IgD-negative memory B cell (primary cell): Measurements from ENCODE around the gene COL27A1. TPM values are rescaled to one million over a fixed set of nuclear protein-coding genes. Genes with fewer than 3 reads are reported as not detected.

Experiments used
- H3K27ac Mint-ChIP-seq, 3 donors: one replicate each; pipeline ENCODE4 v1.8.0; 2020 to 2022; ENCODE audit warnings: mild to moderate bottlenecking in 3 of 3, mixed read lengths in 3 of 3, moderate library complexity in 1 of 3
- H3K27me3 Mint-ChIP-seq: one replicate; pipeline ENCODE4 v1.8.0; 2021; ENCODE audit warnings: mixed read lengths
- H3K36me3 Mint-ChIP-seq: one replicate; pipeline ENCODE4 v1.8.0; 2020; ENCODE audit warnings: mild to moderate bottlenecking, mixed read lengths
- H3K4me1 Mint-ChIP-seq, 3 donors: one replicate each; pipeline ENCODE4 v1.8.0; 2020 to 2022; ENCODE audit warnings: mixed read lengths in 3 of 3, mild to moderate bottlenecking in 1 of 3
- H3K4me3 Mint-ChIP-seq, 4 donors: one replicate each; pipeline ENCODE4 v1.8.0; 2020 to 2022; ENCODE audit warnings: mild to moderate bottlenecking in 4 of 4, mixed read lengths in 4 of 4, moderate library complexity in 3 of 4
- H3K9me3 Mint-ChIP-seq, 3 donors: one replicate each; pipeline ENCODE4 v1.8.0; 2020 to 2021; ENCODE audit warnings: mixed read lengths in 3 of 3, mild to moderate bottlenecking in 1 of 3
- polyA plus RNA-seq: library from polyadenylated mRNA; unstranded; fragments of 300-500 nt; fragmentation: Illumina TruSeq; gene quantifications from one replicate; pipeline ENCODE4 v1.2.3, GENCODE V29; 2021

Gene COL27A1
- polyA plus RNA-seq, 1 donor from 2014 or later = not detected

- H3K36me3 Mint-ChIP-seq = peaks cover 1% of the 10 kb centered on the region
- H3K9me3 Mint-ChIP-seq = no peaks in the 10 kb centered on the region
- peaks cover 9% of the 10 kb centered on the region for H3K27me3 Mint-ChIP-seq
- H3K4me1 Mint-ChIP-seq = no peaks in the 10 kb centered on the region
- no peak overlapping the region for H3K4me3 Mint-ChIP-seq
- H3K27ac Mint-ChIP-seq = no peak overlapping the region
These were observed 10.2 kb downstream of the COL27A1 start for GRCh38 chr9:114165407-114166102.

GRCh38 chr9:114166103-114166470 lies 10.8 kb downstream of the COL27A1 start:
- no peak overlapping the region for H3K4me3 Mint-ChIP-seq
- no peaks in the 10 kb centered on the region for H3K4me1 Mint-ChIP-seq
- H3K27me3 Mint-ChIP-seq = peaks cover 9% of the 10 kb centered on the region
- H3K27ac Mint-ChIP-seq = no peak overlapping the region
- no peaks in the 10 kb centered on the region for H3K36me3 Mint-ChIP-seq
- H3K9me3 Mint-ChIP-seq = no peaks in the 10 kb centered on the region

- no peaks in the 10 kb centered on the region for H3K36me3 Mint-ChIP-seq
- H3K9me3 Mint-ChIP-seq = no peaks in the 10 kb centered on the region
- H3K27ac Mint-ChIP-seq = no peak overlapping the region
- H3K4me1 Mint-ChIP-seq = no peaks in the 10 kb centered on the region
- H3K27me3 Mint-ChIP-seq = peaks cover 9% of the 10 kb centered on the region
- H3K4me3 Mint-ChIP-seq = no peak overlapping the region
These were observed 11.6 kb downstream of the COL27A1 start for GRCh38 chr9:114166614-114167572.

- Mint-ChIP-seq H3K27me3 (peaks cover 7% of the 10 kb centered on the region), H3K27ac (no peak overlapping the region), H3K9me3 (no peaks in the 10 kb centered on the region), H3K4me1 (no peaks in the 10 kb centered on the region), H3K36me3 (no peaks in the 10 kb centered on the region), H3K4me3 (no peak overlapping the region)
These were observed 12.3 kb downstream of the COL27A1 start for GRCh38 chr9:114167591-114168091.

GRCh38 chr9:114168281-114169028 lies 13.1 kb downstream of the COL27A1 start:
- H3K36me3 Mint-ChIP-seq = no peaks in the 10 kb centered on the region

GRCh38 chr9:114169029-114169951 lies 14.0 kb downstream of the COL27A1 start:
- Mint-ChIP-seq H3K36me3 (no peaks in the 10 kb centered on the region), H3K4me3 (no peak overlapping the region), H3K9me3 (no peaks in the 10 kb centered on the region), H3K27me3 (peaks cover 4% of the 10 kb centered on the region), H3K27ac (no peak overlapping the region), H3K4me1 (no peaks in the 10 kb centered on the region)

More at GRCh38 chr9:114168281-114169028, 13.1 kb downstream of the COL27A1 start:
- Mint-ChIP-seq H3K27ac (no peak overlapping the region), H3K9me3 (no peaks in the 10 kb centered on the region), H3K27me3 (peaks cover 4% of the 10 kb centered on the region), H3K4me1 (no peaks in the 10 kb centered on the region), H3K4me3 (no peak overlapping the region)

GRCh38 chr9:114169952-114170770 lies 14.8 kb downstream of the COL27A1 start:
- no peaks in the 10 kb centered on the region for H3K4me1 Mint-ChIP-seq
- no peaks in the 10 kb centered on the region for H3K36me3 Mint-ChIP-seq
- no peak overlapping the region for H3K27ac Mint-ChIP-seq
- H3K27me3 Mint-ChIP-seq = peaks cover 4% of the 10 kb centered on the region
- no peak overlapping the region for H3K4me3 Mint-ChIP-seq
- no peaks in the 10 kb centered on the region for H3K9me3 Mint-ChIP-seq

GRCh38 chr9:114170771-114171461 lies 15.6 kb downstream of the COL27A1 start:
- H3K4me1 Mint-ChIP-seq = no peaks in the 10 kb centered on the region
- H3K27me3 Mint-ChIP-seq = peaks cover 4% of the 10 kb centered on the region
- H3K9me3 Mint-ChIP-seq = no peaks in the 10 kb centered on the region
- H3K36me3 Mint-ChIP-seq = no peaks in the 10 kb centered on the region
- H3K27ac Mint-ChIP-seq = no peak overlapping the region
- no peak overlapping the region for H3K4me3 Mint-ChIP-seq

- H3K36me3 Mint-ChIP-seq = no peaks in the 10 kb centered on the region
- no peak overlapping the region for H3K27ac Mint-ChIP-seq
- peaks cover 4% of the 10 kb centered on the region for H3K27me3 Mint-ChIP-seq
- no peak overlapping the region for H3K4me3 Mint-ChIP-seq
- H3K9me3 Mint-ChIP-seq = no peaks in the 10 kb centered on the region
- no peaks in the 10 kb centered on the region for H3K4me1 Mint-ChIP-seq
These were observed 16.2 kb downstream of the COL27A1 start for GRCh38 chr9:114171500-114171899.

GRCh38 chr9:114172981-114173833 lies 17.9 kb downstream of the COL27A1 start:
- no peaks in the 10 kb centered on the region for H3K4me1 Mint-ChIP-seq
- H3K27ac Mint-ChIP-seq = peak overlapping the region in 1 of 3 donors; percentile 6

GRCh38 chr9:114174557-114174875 lies 19.2 kb downstream of the COL27A1 start:
- Mint-ChIP-seq H3K27ac (no peak overlapping the region), H3K4me1 (no peaks in the 10 kb centered on the region), H3K4me3 (no peak overlapping the region), H3K27me3 (peaks cover 4% of the 10 kb centered on the region), H3K9me3 (no peaks in the 10 kb centered on the region), H3K36me3 (no peaks in the 10 kb centered on the region)

More at GRCh38 chr9:114172981-114173833, 17.9 kb downstream of the COL27A1 start:
- Mint-ChIP-seq H3K36me3 (no peaks in the 10 kb centered on the region), H3K4me3 (no peak overlapping the region), H3K9me3 (no peaks in the 10 kb centered on the region), H3K27me3 (peaks cover 5% of the 10 kb centered on the region)
